HCT116 (cell line): ENCODE measurements around the gene MACIR. TPM values are rescaled to one million over a fixed set of nuclear protein-coding genes. Genes with fewer than 3 reads are reported as not detected.

Experiments
- ATAC-seq: fragments of 200-7000 bp; cut with Tn5 transposase; 2 replicates; pipeline ENCODE4 v1.9.1; 2020; ENCODE audit warnings: mild to moderate bottlenecking, moderate library complexity
- BruUV-seq: library from RNA; stranded (reverse); fragments of 400-500 nt; replicated peaks from 2 replicates; lab custom pipeline; 2021; lab: Mats Ljungman, UMichigan
- CTCF ChIA-PET: fragments of 300-600 bp; sonication (Branson Sonifier 250); formaldehyde crosslinking; loops from one replicate; lab custom pipeline; 2021; ENCODE audit warnings: antibody characterized with exemption; lab: Charles Lee
- POLR2A ChIA-PET: fragments of 300-600, 350-600 bp; sonication (Branson Sonifier 250); formaldehyde crosslinking; loops from one replicate; lab custom pipeline; 2021; ENCODE audit warnings: antibody characterized with exemption; lab: Charles Lee
- RAD21 ChIA-PET, 2 experiments: fragments of 300-600 bp; sonication (Branson Sonifier 250); formaldehyde crosslinking; loops; one replicate each; lab custom pipeline; 2023; ENCODE audit warnings: low total read pairs in 2 of 2; ENCODE audit not compliant: uncharacterized antibody in 2 of 2, unreplicated experiment in 2 of 2, low non-redundant PET in 1 of 2; lab: Charles Lee
- DNase-seq: peaks from one replicate; pipeline ENCODE4 v3.0.0-alpha.2; 2010; ENCODE audit warnings: low read depth, low spot score
- H2AFZ ChIP-seq: fragments of 200-600 bp; shearing (Covaris generic), sonication (generic); 2 replicates; pipeline ENCODE4 v1.6.1; 2017; ENCODE audit warnings: low read depth, mixed run types, mixed read lengths, antibody characterized with exemption, low read length; ENCODE audit not compliant: poor library complexity, severe bottlenecking
- H3K27ac ChIP-seq: 2 replicates; pipeline ENCODE4 v1.5.1; 2012; ENCODE audit warnings: low read depth, low read length
- H3K27me3 ChIP-seq: fragments of 200-600 bp; sonication (generic); 2 replicates; pipeline ENCODE4 v1.6.1; 2016; ENCODE audit warnings: mixed run types, low read length, mixed read lengths; ENCODE audit not compliant: insufficient read depth
- H3K36me3 ChIP-seq, 2 experiments: fragments of 200-500 bp in 1 of 2; fragments of 200-600 bp in 1 of 2; sonication (Bioruptor generic) in 1 of 2; sonication (generic) in 1 of 2; 2 replicates each; pipeline versions ENCODE4 v1.5.1 to v1.6.1; 2014 to 2016; ENCODE audit warnings: low read length in 2 of 2, inconsistent platforms in 1 of 2, mixed read lengths in 1 of 2, mixed run types in 1 of 2; ENCODE audit not compliant: insufficient read depth in 2 of 2, control insufficient read depth in 1 of 2
- H3K4me1 ChIP-seq, 2 experiments: fragments of 200-600 bp in 1 of 2; sonication (generic) in 1 of 2; 2 replicates each; pipeline versions ENCODE4 v1.5.1 to v1.6.1; 2012 to 2017; ENCODE audit warnings: low read length in 2 of 2, inconsistent platforms in 1 of 2, mild to moderate bottlenecking in 1 of 2, mixed read lengths in 1 of 2, mixed run types in 1 of 2, moderate library complexity in 1 of 2; ENCODE audit not compliant: insufficient read depth in 2 of 2, control insufficient read depth in 1 of 2
- H3K4me2 ChIP-seq: fragments of 200-600 bp; sonication (generic); 2 replicates; pipeline ENCODE4 v1.6.1; 2017; ENCODE audit warnings: mixed run types, low read length, mixed read lengths
- H3K4me3 ChIP-seq, 2 experiments: fragments of 200-600 bp in 1 of 2; sonication (generic) in 1 of 2; replicated peaks in 1 of 2; 2 replicates each; pipeline ENCODE4 v1.5.1; 2011 to 2016; ENCODE audit warnings: low read length in 2 of 2, control low read depth in 1 of 2, low read depth in 1 of 2, mild to moderate bottlenecking in 1 of 2, mixed read lengths in 1 of 2, mixed run types in 1 of 2
- H3K79me2 ChIP-seq: fragments of 200-600 bp; sonication (generic); 2 replicates; pipeline ENCODE4 v1.6.1; 2017; ENCODE audit warnings: mild to moderate bottlenecking, mixed run types, low read length, moderate library complexity, mixed read lengths; ENCODE audit not compliant: insufficient read depth
- H3K9ac ChIP-seq: fragments of 200-600 bp; sonication (generic); 2 replicates; pipeline ENCODE4 v1.6.1; 2016; ENCODE audit warnings: low read length, mixed read lengths
- H3K9me2 ChIP-seq: fragments of 200-600 bp; sonication (generic), shearing (Covaris generic); 2 replicates; pipeline ENCODE4 v1.6.1; 2017; ENCODE audit warnings: mixed run types, mild to moderate bottlenecking, moderate library complexity; ENCODE audit not compliant: insufficient read depth
- H3K9me3 ChIP-seq, 2 experiments: fragments of 200-500 bp in 1 of 2; fragments of 200-600 bp in 1 of 2; sonication (Bioruptor generic) in 1 of 2; sonication (generic) in 1 of 2; 2 replicates each; pipeline ENCODE4 v1.6.1; 2014 to 2017; ENCODE audit warnings: low read length in 2 of 2, mixed read lengths in 2 of 2, inconsistent platforms in 1 of 2, low read depth in 1 of 2, mild to moderate bottlenecking in 1 of 2, mixed run types in 1 of 2, moderate library complexity in 1 of 2; ENCODE audit not compliant: control insufficient read depth in 1 of 2, insufficient read depth in 1 of 2
- H4K20me1 ChIP-seq: fragments of 200-600 bp; sonication (generic), shearing (Covaris generic); 2 replicates; pipeline ENCODE4 v1.6.1; 2017; ENCODE audit warnings: mixed run types, mild to moderate bottlenecking, moderate library complexity; ENCODE audit not compliant: insufficient read depth
- JUND ChIP-seq: IDR thresholded peaks from 2 replicates; pipeline ENCODE4 v1.6.1; 2012
- TCF7L2 ChIP-seq: IDR thresholded peaks from 2 replicates; pipeline ENCODE4 v1.7.0; 2011; ENCODE audit warnings: borderline replicate concordance, inconsistent platforms; ENCODE audit not compliant: insufficient read depth, insufficient read length; ENCODE audit errors: extremely low read depth
- ZFX ChIP-seq: fragments of 450-650 bp; IDR thresholded peaks from 2 replicates; pipeline ENCODE4 v1.6.1; 2017
- intact Hi-C: fragments of 100-400 bp; cut with micrococcal nuclease; formaldehyde crosslinking; loops from 2 replicates; pipeline ENCODE4 v1.10.0; 2022
- total RNA-seq: library from RNA; stranded (reverse); gene quantifications from one replicate; pipeline ENCODE4 v1.2.1, GENCODE V29; 2021; ENCODE audit not compliant: unreplicated experiment
- TF ChIP-seq, protein P1 (sequence below), 3 experiments: fragments of 200-600 bp in 1 of 3; sonication (generic) in 1 of 3; IDR thresholded peaks in 2 of 3; conservative IDR thresholded peaks in 1 of 3; 2 replicates each; pipeline ENCODE4 v1.5.1; 2012 to 2017; ENCODE audit warnings: low read depth in 2 of 3, low read length in 2 of 3, antibody characterized with exemption in 1 of 3, borderline replicate concordance in 1 of 3, control low read depth in 1 of 3, mild to moderate bottlenecking in 1 of 3, mixed read lengths in 1 of 3, mixed run types in 1 of 3, moderate library complexity in 1 of 3; ENCODE audit not compliant: insufficient read depth in 1 of 3
- TF ChIP-seq, protein P2 (sequence below): IDR thresholded peaks from 2 replicates; pipeline ENCODE4 v1.6.1; 2012

Gene MACIR
- total RNA-seq, 1 experiment from 2014 or later: 10.4 TPM

- Histone ChIP-seq H3K9ac (no peak overlapping the region), H3K4me2 (peak overlapping the region; percentile 52; the same call in 1 of the 2 replicates), H3K27ac (no peak overlapping the region), H3K9me2 (no peaks in the 10 kb centered on the region), H3K36me3 (no peaks in the 10 kb centered on the region), H3K9me3 (no peaks in the 10 kb centered on the region), H3K4me3 (no peak overlapping the region), H3K79me2 (no peaks in the 10 kb centered on the region), H3K27me3 (no peaks in the 10 kb centered on the region), H4K20me1 (no peaks in the 10 kb centered on the region), H2AFZ (peak overlapping the region; percentile 13), H3K4me1 (peaks cover 0 to 7% of the 10 kb centered on the region in 2 experiments; a peak in 1 of 4 replicates)
- POLR2A ChIA-PET: interaction anchor here (1.0 kb wide), 1 partner anchor 11 kb away, joined by 3 read pairs; no protein-coding TSS in a partner anchor
- BruUV-seq: no TSS peak
- DNase-seq: peak; percentile 13
- CTCF ChIA-PET: interaction anchor here (0.5 to 2.5 kb wide), 17 partner anchors 9 to 686 kb away, joined by 3 to 18 read pairs (median 3); partner anchors contain the start of gene MACIR
- peak; percentile 57 for ATAC-seq
- TF ChIP-seq TCF7L2: no peak
- TF ChIP-seq, protein P1, sequence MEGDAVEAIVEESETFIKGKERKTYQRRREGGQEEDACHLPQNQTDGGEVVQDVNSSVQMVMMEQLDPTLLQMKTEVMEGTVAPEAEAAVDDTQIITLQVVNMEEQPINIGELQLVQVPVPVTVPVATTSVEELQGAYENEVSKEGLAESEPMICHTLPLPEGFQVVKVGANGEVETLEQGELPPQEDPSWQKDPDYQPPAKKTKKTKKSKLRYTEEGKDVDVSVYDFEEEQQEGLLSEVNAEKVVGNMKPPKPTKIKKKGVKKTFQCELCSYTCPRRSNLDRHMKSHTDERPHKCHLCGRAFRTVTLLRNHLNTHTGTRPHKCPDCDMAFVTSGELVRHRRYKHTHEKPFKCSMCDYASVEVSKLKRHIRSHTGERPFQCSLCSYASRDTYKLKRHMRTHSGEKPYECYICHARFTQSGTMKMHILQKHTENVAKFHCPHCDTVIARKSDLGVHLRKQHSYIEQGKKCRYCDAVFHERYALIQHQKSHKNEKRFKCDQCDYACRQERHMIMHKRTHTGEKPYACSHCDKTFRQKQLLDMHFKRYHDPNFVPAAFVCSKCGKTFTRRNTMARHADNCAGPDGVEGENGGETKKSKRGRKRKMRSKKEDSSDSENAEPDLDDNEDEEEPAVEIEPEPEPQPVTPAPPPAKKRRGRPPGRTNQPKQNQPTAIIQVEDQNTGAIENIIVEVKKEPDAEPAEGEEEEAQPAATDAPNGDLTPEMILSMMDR (IDR thresholded peaks at IDR 0.05 in 2 of 3, conservative IDR thresholded peaks at IDR 0.05 in 1 of 3; ENCODE audit: borderline replicate concordance in 1 of 3, insufficient read depth in 1 of 3, low read depth in 2 of 3, low read length in 2 of 3): no peak
- RAD21 ChIA-PET: interaction anchor here (0.7 to 1.2 kb wide), 4 partner anchors 9 to 544 kb away, joined by 3 to 4 read pairs (median 4); partner anchors contain the start of gene MACIR (in 1 of the 2)
- intact Hi-C loops: no loop called here
Observed at GRCh38 chr5:103224894-103225246, 33.7 kb upstream of the MACIR start.

- Histone ChIP-seq H3K9ac (no peak overlapping the region), H3K9me3 (no peaks in the 10 kb centered on the region), H3K27me3 (no peaks in the 10 kb centered on the region), H3K4me3 (no peak overlapping the region), H3K4me2 (no peak overlapping the region), H3K4me1 (peaks cover 0 to 7% of the 10 kb centered on the region in 2 experiments; a peak in 1 of 4 replicates), H3K27ac (no peak overlapping the region), H3K36me3 (no peaks in the 10 kb centered on the region), H3K9me2 (no peaks in the 10 kb centered on the region), H2AFZ (no peak overlapping the region), H4K20me1 (no peaks in the 10 kb centered on the region), H3K79me2 (no peaks in the 10 kb centered on the region)
- intact Hi-C loops: no loop called here
- no peak for TF ChIP-seq ZFX
- TF ChIP-seq, protein P2, sequence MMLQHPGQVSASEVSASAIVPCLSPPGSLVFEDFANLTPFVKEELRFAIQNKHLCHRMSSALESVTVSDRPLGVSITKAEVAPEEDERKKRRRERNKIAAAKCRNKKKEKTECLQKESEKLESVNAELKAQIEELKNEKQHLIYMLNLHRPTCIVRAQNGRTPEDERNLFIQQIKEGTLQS: no peak
- TF ChIP-seq JUND: no peak
- CTCF ChIA-PET: no interaction called here
- DNase-seq (no peak), ATAC-seq (no peak)
- BruUV-seq: no TSS peak
- RAD21 ChIA-PET: no interaction called here
- POLR2A ChIA-PET: no interaction called here
Observed at GRCh38 chr5:103228061-103228460, 30.5 kb upstream of the MACIR start.
